Activated effector memory CD4-positive, alpha-beta T cell treated with Interleukin-2 at 50 U/mL for 16 hours (primary cell): ENCODE data around the gene RXRA.

Experiments used
- DNase-seq: peaks from one replicate; pipeline ENCODE4 v3.0.0-alpha.2; 2020

RXRA gene

GRCh38 chr9:134371731-134372130 is 45.5 kb downstream of the RXRA start:
- no peak for DNase-seq

GRCh38 chr9:134372581-134373267 is 46.5 kb downstream of the RXRA start:
- DNase-seq: no peak

DNA sequence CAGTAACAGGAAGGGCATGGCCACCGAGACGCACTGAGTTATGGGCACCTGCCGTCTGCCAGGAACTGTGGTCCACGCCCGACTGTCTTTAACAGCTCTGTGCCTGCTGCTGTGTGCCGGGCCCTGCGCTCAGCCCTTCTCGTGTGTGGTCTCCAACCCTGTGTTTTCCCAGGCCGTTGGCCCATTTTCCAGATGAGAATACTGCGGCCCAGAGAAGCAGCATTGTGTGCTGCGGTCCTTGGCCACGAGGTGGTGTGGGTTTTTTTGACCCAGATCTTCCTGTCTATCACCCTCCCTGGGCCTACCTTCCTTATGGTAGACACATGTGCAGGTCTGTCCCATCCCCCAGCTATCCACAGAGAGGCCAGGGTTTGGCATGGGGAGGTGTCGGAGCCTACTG is 47.0 kb downstream of the RXRA start:
- no peak for DNase-seq

GRCh38 chr9:134373953-134374300 is 47.7 kb downstream of the RXRA start:
- DNase-seq: no peak

DNA sequence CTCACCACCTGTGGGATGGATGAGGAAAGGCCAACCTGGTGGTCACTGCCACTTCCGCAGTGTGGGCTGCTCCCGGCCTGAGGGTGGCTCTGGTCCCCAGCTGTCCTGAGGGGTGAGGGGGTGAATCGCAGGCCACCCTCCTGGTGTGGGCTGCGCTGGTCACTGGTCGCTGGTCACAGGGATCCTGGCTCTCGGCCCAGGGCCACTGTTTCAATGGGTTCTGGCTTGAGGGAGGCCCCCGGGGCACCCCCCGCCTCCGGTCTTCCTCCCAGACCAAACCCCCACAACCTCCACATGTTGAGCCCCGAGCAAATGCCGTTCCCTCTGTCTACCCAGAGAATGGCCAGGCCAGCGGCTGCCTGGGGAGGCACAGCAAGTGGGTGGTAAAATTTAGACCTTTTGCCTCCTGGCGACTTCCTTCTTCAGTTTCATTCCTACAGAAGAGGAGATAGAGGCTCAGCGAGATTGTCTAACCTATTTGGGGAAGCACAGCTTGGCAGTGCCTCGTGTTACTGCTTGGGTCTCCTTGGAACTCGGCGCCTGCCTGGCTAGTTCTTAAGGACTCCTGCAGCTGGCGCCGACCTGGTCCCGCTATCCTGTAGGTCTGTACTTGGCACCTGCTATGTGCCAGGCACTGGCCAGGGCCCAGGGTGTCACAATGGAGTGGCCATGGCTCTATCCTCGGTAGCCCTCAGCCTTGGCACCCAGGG is 48.2 kb downstream of the RXRA start:
- no peak for DNase-seq

- DNase-seq: no peak
Observed at GRCh38 chr9:134375011-134375390, 48.7 kb downstream of the RXRA start.

DNA sequence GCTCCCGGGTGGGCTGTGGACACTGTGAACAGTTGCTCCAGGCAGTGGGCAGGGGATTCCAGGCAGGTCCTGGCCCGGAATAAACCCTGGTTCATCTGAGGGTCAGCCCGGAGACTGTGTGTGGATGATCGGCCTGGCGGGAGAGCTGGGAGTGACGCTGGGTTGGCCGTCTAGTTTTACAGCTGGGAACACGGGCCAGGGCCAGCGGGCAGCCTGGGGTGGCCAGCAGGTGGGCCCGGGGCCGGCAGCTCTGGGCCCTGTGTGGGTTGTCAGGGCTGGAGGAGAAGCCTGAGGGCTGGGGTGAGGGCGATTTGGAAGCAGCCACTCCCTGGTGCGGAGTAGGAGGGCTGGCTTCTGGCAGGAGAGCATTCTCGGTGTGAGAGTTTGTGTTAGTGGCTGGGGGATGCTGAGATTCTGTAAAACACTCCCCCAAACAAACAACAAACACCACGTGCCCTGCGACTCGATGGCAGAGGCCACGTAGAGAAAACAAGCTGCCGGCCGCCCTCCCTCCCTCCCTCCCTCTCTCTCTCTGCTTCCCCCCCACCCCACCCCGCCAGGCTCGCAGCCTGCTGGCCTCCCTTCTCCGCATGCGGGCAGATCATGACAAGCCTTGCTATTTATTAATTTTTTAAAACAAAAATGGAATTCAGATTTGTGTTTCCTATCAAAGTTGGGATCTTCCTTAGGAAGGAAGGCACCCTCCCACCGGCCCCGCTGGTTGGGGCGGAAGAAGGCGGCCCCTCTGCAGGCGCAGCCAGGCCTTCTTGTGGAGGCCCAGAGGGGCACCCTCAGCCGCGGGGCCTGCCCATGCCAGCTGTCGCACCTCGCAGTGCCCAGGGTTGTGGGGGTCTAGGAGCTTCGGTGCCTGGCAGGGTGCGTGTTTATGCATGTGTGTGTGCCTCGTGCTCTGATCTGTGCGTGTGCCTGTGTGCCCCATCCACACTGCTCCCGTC is 49.5 kb downstream of the RXRA start:
- DNase-seq: no peak

GRCh38 chr9:134376386-134377142 is 50.3 kb downstream of the RXRA start:
- DNase-seq: no peak

- DNase-seq: no peak
Observed at GRCh38 chr9:134377143-134377484, 50.9 kb downstream of the RXRA start.

GRCh38 chr9:134377976-134378375 is 51.7 kb downstream of the RXRA start:
- no peak for DNase-seq

DNA sequence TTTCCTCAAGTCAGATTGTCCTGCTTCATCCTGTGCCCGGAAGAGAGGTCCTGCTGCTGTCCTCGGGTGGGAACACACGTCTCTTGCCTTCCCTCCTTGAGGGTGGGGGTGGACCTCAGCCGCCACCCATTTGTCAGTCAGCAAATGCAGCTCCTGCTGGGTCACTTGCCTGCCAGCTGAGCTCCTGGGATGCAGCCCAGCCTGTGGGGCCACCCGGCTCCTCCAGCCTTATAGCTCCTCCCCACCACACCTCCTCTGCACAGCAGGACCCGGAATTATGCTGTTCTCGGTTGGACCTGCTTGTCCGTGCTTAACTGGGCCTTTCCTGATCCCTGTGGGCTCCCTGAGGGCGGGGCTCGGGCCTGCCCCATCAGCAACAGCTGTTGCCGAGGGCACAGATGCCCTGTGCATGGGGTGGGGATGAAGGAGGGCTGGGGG is 52.7 kb downstream of the RXRA start:
- no peak for DNase-seq

DNA sequence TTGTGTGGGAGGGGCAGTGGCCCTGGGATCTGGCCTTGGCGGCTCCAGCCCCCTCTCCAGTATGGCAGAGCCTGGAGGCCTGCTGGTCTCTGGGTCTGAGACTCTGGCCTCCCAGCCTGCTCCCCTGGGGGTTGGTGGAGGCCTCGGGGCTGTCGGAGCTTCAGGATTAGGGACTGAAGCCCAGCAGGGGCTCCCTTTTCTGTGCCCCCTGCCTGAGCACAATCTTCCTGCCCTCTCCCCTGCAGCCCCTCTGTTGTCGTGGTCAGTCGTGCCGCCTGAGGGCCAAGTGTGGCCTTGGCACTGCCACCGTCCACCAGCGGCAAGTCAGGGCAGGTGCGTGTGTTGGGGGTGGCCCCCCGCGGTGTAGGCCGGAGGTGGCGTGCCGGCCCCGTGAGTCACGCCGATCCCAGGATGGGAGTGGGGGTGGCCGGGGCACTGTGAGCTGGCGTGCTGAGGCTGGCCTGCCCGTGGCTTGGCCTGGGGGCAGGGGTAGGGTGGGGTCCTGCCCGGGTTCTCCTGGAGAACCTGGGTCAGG is 53.6 kb downstream of the RXRA start:
- DNase-seq: no peak

GRCh38 chr9:134380542-134381271 is 54.5 kb downstream of the RXRA start:
- DNase-seq: no peak

GRCh38 chr9:134381272-134381661 is 55.0 kb downstream of the RXRA start:
- DNase-seq: no peak

GRCh38 chr9:134381671-134382516 is 55.6 kb downstream of the RXRA start:
- peak; percentile 33 for DNase-seq

- no peak for DNase-seq
Observed at GRCh38 chr9:134382733-134383132, 56.5 kb downstream of the RXRA start.

- DNase-seq: no peak
Observed at GRCh38 chr9:134383148-134383547, 56.9 kb downstream of the RXRA start.

- DNase-seq: no peak
Observed at GRCh38 chr9:134384811-134385479, 58.7 kb downstream of the RXRA start.

DNA sequence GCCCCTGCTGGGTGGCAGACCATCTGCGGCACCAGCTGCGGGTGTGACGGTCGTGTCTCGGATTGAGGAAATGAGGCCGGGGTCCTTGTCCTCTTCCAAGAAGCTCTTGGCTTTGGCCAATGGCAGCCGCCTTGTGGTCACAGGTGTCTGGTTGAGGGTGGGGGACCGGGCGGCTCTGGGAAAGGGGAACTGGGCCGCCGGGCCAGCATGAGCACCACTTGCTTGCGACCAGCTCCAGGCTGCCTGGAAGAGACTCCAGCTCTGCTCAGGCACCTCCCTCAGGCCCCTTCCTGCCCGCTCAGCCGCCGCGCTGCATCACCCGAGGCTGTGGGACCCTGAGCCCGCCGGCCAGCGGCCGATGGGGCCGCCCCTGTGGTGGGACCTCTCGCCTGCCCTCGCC is 59.7 kb downstream of the RXRA start:
- no peak for DNase-seq
